H1 (cell line): ENCODE measurements around the gene AAK1. TPM values are rescaled to one million over a fixed set of nuclear protein-coding genes. Genes with fewer than 3 reads are reported as not detected.

Experiments
- CTCF ChIA-PET: fragments of 300-600 bp; sonication (Branson Sonifier 250); formaldehyde crosslinking; loops from one replicate; lab custom pipeline; 2021; ENCODE audit not compliant: partially characterized antibody; lab: Charles Lee
- POLR2A ChIA-PET: fragments of 300-600 bp; sonication (Branson Sonifier 250); formaldehyde crosslinking; loops from one replicate; lab custom pipeline; 2021; ENCODE audit warnings: inconsistent platforms; ENCODE audit not compliant: partially characterized antibody; lab: Charles Lee
- DNase-seq, 2 experiments: peaks; one replicate each; pipeline versions ENCODE4 v3.0.0 to v3.0.0-alpha.2; 2010 to 2022; ENCODE audit warnings: low spot score in 2 of 2, low read depth in 1 of 2, mixed read lengths in 1 of 2
- FAIRE-seq: peaks from 2 replicates; lab custom pipeline; 2011; peaks lifted over from hg19 to GRCh38; lab: Jason Lieb, UNC
- H2AFZ ChIP-seq: 2 replicates; pipeline ENCODE4 v1.8.1; 2012; ENCODE audit warnings: low read length, inconsistent platforms
- H2AK5ac ChIP-seq: 2 replicates; pipeline ENCODE4 v1.6.1; 2013; ENCODE audit warnings: low read depth, low read length
- H2BK120ac ChIP-seq: replicated peaks from 2 replicates; pipeline ENCODE3; 2013; ENCODE audit warnings: low read depth, low read length, inconsistent platforms
- H2BK12ac ChIP-seq: 2 replicates; pipeline ENCODE4 v1.6.1; 2013; ENCODE audit warnings: low read depth, low read length
- H2BK15ac ChIP-seq: 2 replicates; pipeline ENCODE4 v1.6.1; 2013; ENCODE audit warnings: low read length
- H2BK20ac ChIP-seq: 2 replicates; pipeline ENCODE4 v1.6.1; 2013; ENCODE audit warnings: low read length
- H2BK5ac ChIP-seq: 2 replicates; pipeline ENCODE4 v1.6.1; 2013; ENCODE audit warnings: low read depth, low read length
- H3K14ac ChIP-seq: 2 replicates; pipeline ENCODE4 v1.6.1; 2013; ENCODE audit warnings: inconsistent platforms; ENCODE audit not compliant: insufficient read length
- H3K18ac ChIP-seq: 2 replicates; pipeline ENCODE4 v1.6.1; 2013; ENCODE audit warnings: low read length; ENCODE audit errors: extremely low read depth
- H3K23ac ChIP-seq: 2 replicates; pipeline ENCODE4 v1.6.1; 2013; ENCODE audit warnings: inconsistent platforms; ENCODE audit not compliant: insufficient read length
- H3K23me2 ChIP-seq: 2 replicates; pipeline ENCODE4 v1.6.1; 2013; ENCODE audit warnings: low read depth, low read length
- H3K27ac ChIP-seq: 2 replicates; pipeline ENCODE4 v1.6.1; 2011; ENCODE audit warnings: low read depth, low read length, inconsistent platforms
- H3K27me3 ChIP-seq, 4 experiments: replicated peaks in 1 of 4; 1 replicate in 1 of 4; 2 replicates in 3 of 4; pipeline versions ENCODE4 v1.6.1 to v1.8.1; 2011 to 2013; ENCODE audit warnings: low read length in 3 of 4, mild to moderate bottlenecking in 3 of 4, inconsistent platforms in 2 of 4, mixed read lengths in 2 of 4, moderate library complexity in 1 of 4; ENCODE audit not compliant: control insufficient read depth in 3 of 4, insufficient read depth in 3 of 4; ENCODE audit errors: extremely low read depth in 1 of 4
- H3K36me3 ChIP-seq, 4 experiments: 2 replicates each; pipeline versions ENCODE4 v1.6.1 to v1.8.1; 2011 to 2013; ENCODE audit warnings: mild to moderate bottlenecking in 4 of 4, low read length in 3 of 4, moderate library complexity in 2 of 4, control low read depth in 1 of 4, inconsistent platforms in 1 of 4; ENCODE audit not compliant: insufficient read depth in 4 of 4, control insufficient read depth in 2 of 4
- H3K4ac ChIP-seq: replicated peaks from 2 replicates; pipeline ENCODE3; 2013; ENCODE audit warnings: low read length, low read depth, mixed read lengths, inconsistent platforms; ENCODE audit not compliant: insufficient read length
- H3K4me1 ChIP-seq, 4 experiments: replicated peaks in 1 of 4; 1 replicate in 1 of 4; 2 replicates in 3 of 4; pipeline versions ENCODE4 v1.6.1 to v1.8.1; 2011 to 2013; ENCODE audit warnings: low read length in 3 of 4, inconsistent platforms in 2 of 4, mixed read lengths in 1 of 4; ENCODE audit not compliant: insufficient read depth in 4 of 4, control insufficient read depth in 3 of 4
- H3K4me2 ChIP-seq, 2 experiments: 2 replicates each; pipeline versions ENCODE4 v1.6.1 to v1.8.1; 2011 to 2013; ENCODE audit warnings: low read depth in 2 of 2, low read length in 2 of 2, control low read depth in 1 of 2, inconsistent platforms in 1 of 2, mild to moderate bottlenecking in 1 of 2; ENCODE audit not compliant: insufficient read depth in 1 of 2
- H3K4me3 ChIP-seq, 4 experiments: fragments of 200-600, 300-600 bp in 1 of 4; sonication (generic), shearing (Covaris generic), sonication (Bioruptor Twin) in 1 of 4; 2 replicates each; pipeline versions ENCODE4 v1.5.1 to v1.8.1; 2011 to 2016; ENCODE audit warnings: low read length in 4 of 4, low read depth in 3 of 4, control low read depth in 2 of 4, inconsistent platforms in 2 of 4, mild to moderate bottlenecking in 2 of 4, mixed read lengths in 1 of 4, moderate library complexity in 1 of 4; ENCODE audit not compliant: insufficient read depth in 2 of 4; ENCODE audit errors: extremely low read depth in 1 of 4
- H3K56ac ChIP-seq: replicated peaks from 2 replicates; pipeline ENCODE3; 2013; ENCODE audit warnings: low read depth, mild to moderate bottlenecking, mixed read lengths, low read length, inconsistent platforms; ENCODE audit not compliant: insufficient read length
- H3K79me1 ChIP-seq: 2 replicates; pipeline ENCODE4 v1.6.1; 2013; ENCODE audit warnings: low read depth, low read length, control low read depth
- H3K79me2 ChIP-seq, 2 experiments: 2 replicates each; pipeline versions ENCODE4 v1.6.1 to v1.8.1; 2012 to 2013; ENCODE audit warnings: low read length in 2 of 2, mild to moderate bottlenecking in 2 of 2, inconsistent platforms in 1 of 2; ENCODE audit not compliant: insufficient read depth in 2 of 2, control insufficient read depth in 1 of 2
- H3K9ac ChIP-seq, 4 experiments: replicated peaks in 1 of 4; 1 replicate in 1 of 4; 2 replicates in 3 of 4; pipeline versions ENCODE4 v1.6.1 to v1.8.1; 2011 to 2013; ENCODE audit warnings: low read depth in 3 of 4, low read length in 3 of 4, control low read depth in 2 of 4, mild to moderate bottlenecking in 2 of 4, moderate library complexity in 2 of 4, inconsistent platforms in 1 of 4; ENCODE audit errors: extremely low read depth in 1 of 4
- H3K9me3 ChIP-seq, 2 experiments: 2 replicates each; pipeline versions ENCODE4 v1.6.1 to v1.8.1; 2012 to 2013; ENCODE audit warnings: mild to moderate bottlenecking in 2 of 2, moderate library complexity in 2 of 2, control low read depth in 1 of 2, inconsistent platforms in 1 of 2, low read depth in 1 of 2, low read length in 1 of 2, mixed read lengths in 1 of 2; ENCODE audit not compliant: insufficient read depth in 2 of 2
- H4K20me1 ChIP-seq, 2 experiments: replicated peaks in 1 of 2; 2 replicates each; pipeline versions ENCODE3 to v1.8.1; 2011 to 2013; ENCODE audit warnings: inconsistent platforms in 2 of 2, low read length in 2 of 2, mild to moderate bottlenecking in 1 of 2; ENCODE audit not compliant: insufficient read depth in 2 of 2, control insufficient read depth in 1 of 2
- H4K5ac ChIP-seq: 2 replicates; pipeline ENCODE4 v1.6.1; 2013; ENCODE audit warnings: low read length, low read depth, mixed read lengths, inconsistent platforms; ENCODE audit not compliant: insufficient read length
- H4K8ac ChIP-seq: 2 replicates; pipeline ENCODE4 v1.8.0; 2013; ENCODE audit warnings: mild to moderate bottlenecking, moderate library complexity, low read length, inconsistent platforms; ENCODE audit not compliant: insufficient read depth; ENCODE audit errors: extremely low read depth
- H4K91ac ChIP-seq: replicated peaks from 2 replicates; pipeline ENCODE3; 2013; ENCODE audit warnings: low read length, mixed read lengths, inconsistent platforms; ENCODE audit not compliant: insufficient read length
- EP300 ChIP-seq, 2 experiments: IDR thresholded peaks; 1 replicate in 1 of 2; 2 replicates in 1 of 2; pipeline ENCODE4 v1.6.1; 2011 to 2012; ENCODE audit warnings: low read depth in 2 of 2, low read length in 2 of 2, mild to moderate bottlenecking in 2 of 2, borderline replicate concordance in 1 of 2, inconsistent platforms in 1 of 2, moderate library complexity in 1 of 2
- FOSL1 ChIP-seq: IDR thresholded peaks from 2 replicates; pipeline ENCODE4 v1.6.1; 2011; ENCODE audit warnings: mild to moderate bottlenecking, low read depth, low read length, moderate library complexity; ENCODE audit not compliant: insufficient read depth
- NRF1 ChIP-seq: IDR thresholded peaks from 2 replicates; pipeline ENCODE4 v1.6.1; 2011; ENCODE audit warnings: mild to moderate bottlenecking, low read depth, low read length, improper control_type of control experiment
- RXRA ChIP-seq: IDR thresholded peaks from 2 replicates; pipeline ENCODE4 v1.6.1; 2011; ENCODE audit warnings: low read depth, mild to moderate bottlenecking, low read length, moderate library complexity; ENCODE audit not compliant: insufficient read depth
- TAF7 ChIP-seq: optimal IDR thresholded peaks from 2 replicates; pipeline ENCODE3; 2011; ENCODE audit warnings: low read depth, mild to moderate bottlenecking, inconsistent platforms, low read length, moderate library complexity, borderline replicate concordance
- WGBS, 2 experiments: shearing (Covaris generic) in 1 of 2; methylation state at CpG; one replicate each; pipeline versions ENCODE4 v1.1.6 to v1.1.7; 2013 to 2015; ENCODE audit warnings: low lambda C conversion rate in 2 of 2, mixed read lengths in 2 of 2, inconsistent platforms in 1 of 2, low coverage in 1 of 2, missing lambda C conversion rate in 1 of 2; ENCODE audit not compliant: insufficient replicate concordance in 2 of 2, insufficient coverage in 1 of 2, insufficient read length in 1 of 2; ENCODE audit errors: extremely low coverage in 1 of 2, missing lambda C conversion rate in 1 of 2; 5-methylcytosine and 5-hydroxymethylcytosine counted together
- polyA plus RNA-seq, 7 experiments: library from polyadenylated mRNA; depleted of rRNA in 3 of 7; stranded (reverse) in 5 of 7; unstranded in 2 of 7; fragments of >200 nt in 5 of 7; fragments of 200-250 nt in 2 of 7; gene quantifications; 1 replicate in 5 of 7; 2 replicates in 1 of 7; 4 replicates in 1 of 7; pipeline versions ENCODE4 v1.2.1 to v1.2.3, GENCODE V29; 2011 to 2013; ENCODE audit warnings: missing spikeins in 2 of 7, mixed read lengths in 2 of 7
- total RNA-seq: library from RNA; stranded (reverse); fragmentation: NEBNext Ultra II Directional; extraction: Animal tissue kit (Norgen Biotek cat#: 25700); gene quantifications from 2 replicates; pipeline ENCODE4 v1.2.1, GENCODE V29; 2021
- TF ChIP-seq, protein P1 (sequence below): IDR thresholded peaks from 2 replicates; pipeline ENCODE4 v1.6.1; 2012; ENCODE audit warnings: low read length, inconsistent platforms

The AAK1 gene
- total and polyA plus RNA-seq, 2 of the 8 experiments (the other 6 are each of a cell fraction or from before 2014, with no cell fraction given): 10.0 to 40.5 TPM

- TF ChIP-seq FOSL1 (no peak), NRF1 (no peak), RXRA (no peak), EP300 (IDR thresholded peaks at IDR 0.05; ENCODE audit: borderline replicate concordance in 1 of 2, low read depth in 2 of 2, low read length in 2 of 2) (no peak), TAF7 (no peak)
- TF ChIP-seq, protein P1, sequence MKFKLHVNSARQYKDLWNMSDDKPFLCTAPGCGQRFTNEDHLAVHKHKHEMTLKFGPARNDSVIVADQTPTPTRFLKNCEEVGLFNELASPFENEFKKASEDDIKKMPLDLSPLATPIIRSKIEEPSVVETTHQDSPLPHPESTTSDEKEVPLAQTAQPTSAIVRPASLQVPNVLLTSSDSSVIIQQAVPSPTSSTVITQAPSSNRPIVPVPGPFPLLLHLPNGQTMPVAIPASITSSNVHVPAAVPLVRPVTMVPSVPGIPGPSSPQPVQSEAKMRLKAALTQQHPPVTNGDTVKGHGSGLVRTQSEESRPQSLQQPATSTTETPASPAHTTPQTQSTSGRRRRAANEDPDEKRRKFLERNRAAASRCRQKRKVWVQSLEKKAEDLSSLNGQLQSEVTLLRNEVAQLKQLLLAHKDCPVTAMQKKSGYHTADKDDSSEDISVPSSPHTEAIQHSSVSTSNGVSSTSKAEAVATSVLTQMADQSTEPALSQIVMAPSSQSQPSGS: no peak
- H2AK5ac ChIP-seq: no peak overlapping the region
- H3K9ac ChIP-seq: no peak overlapping the region
- H2BK12ac ChIP-seq: no peak overlapping the region
- no peaks in the 10 kb centered on the region for H3K79me1 ChIP-seq
- H3K27me3 ChIP-seq: no peaks in the 10 kb centered on the region
- H2AFZ ChIP-seq: no peak overlapping the region
- CTCF ChIA-PET: interaction anchor here (0.6 to 1.2 kb wide), 3 partner anchors 20 to 99 kb away, joined by 3 to 4 read pairs (median 3); partner anchors contain the start of gene NFU1
- 63% methylated on average over 5 of the region's 5 CpGs; no CpG with 5 or more reads in 1 of the 2 experiments for WGBS, 2 experiments
- H3K4me2 ChIP-seq: no peak overlapping the region
- H4K20me1 ChIP-seq: no peaks in the 10 kb centered on the region
- no peak overlapping the region for H2BK20ac ChIP-seq
- peaks cover 0 to 2% (median 0%) of the 10 kb centered on the region in 4 experiments; a peak in 3 of 7 replicates for H3K4me1 ChIP-seq
- DNase-seq (no peak), FAIRE-seq (no peak)
- H3K4ac ChIP-seq: no peak overlapping the region
- no peak overlapping the region for H4K91ac ChIP-seq
- H3K56ac ChIP-seq: no peak overlapping the region
- no peak overlapping the region for H4K5ac ChIP-seq
- no peaks in the 10 kb centered on the region for H3K9me3 ChIP-seq
- no peak overlapping the region for H3K4me3 ChIP-seq
- H4K8ac ChIP-seq: no peak overlapping the region
- no peaks in the 10 kb centered on the region for H3K79me2 ChIP-seq
- peaks cover 0 to 3% (median 0%) of the 10 kb centered on the region in 4 experiments; a peak in 1 of 8 replicates for H3K36me3 ChIP-seq
- H2BK120ac ChIP-seq: no peak overlapping the region
- no peak overlapping the region for H2BK5ac ChIP-seq
- H3K27ac ChIP-seq: no peak overlapping the region
- no peak overlapping the region for H3K23ac ChIP-seq
- H3K23me2 ChIP-seq: no peaks in the 10 kb centered on the region
- POLR2A ChIA-PET: no interaction called here
- no peak overlapping the region for H3K18ac ChIP-seq
- no peak overlapping the region for H2BK15ac ChIP-seq
- no peak overlapping the region for H3K14ac ChIP-seq
Measured at GRCh38 chr2:69470911-69471310, 172.6 kb downstream of the AAK1 start.
